ENCODE measurements around the gene SNN.

Gene SNN

GRCh38 chr16:11634312-11634711 lies 33.9 kb upstream of the SNN start:
- TF ChIP-seq SIN3A (IDR thresholded peaks at IDR 0.05; ENCODE audit: borderline replicate concordance, insufficient read depth, low read length) (no peak), POLR2AphosphoS5 (IDR thresholded peaks at IDR 0.05; ENCODE audit: low read depth, low read length) (no peak), TAF1 (IDR thresholded peaks at IDR 0.05; ENCODE audit: borderline replicate concordance, insufficient read depth, low read length) (no peak)

DNA sequence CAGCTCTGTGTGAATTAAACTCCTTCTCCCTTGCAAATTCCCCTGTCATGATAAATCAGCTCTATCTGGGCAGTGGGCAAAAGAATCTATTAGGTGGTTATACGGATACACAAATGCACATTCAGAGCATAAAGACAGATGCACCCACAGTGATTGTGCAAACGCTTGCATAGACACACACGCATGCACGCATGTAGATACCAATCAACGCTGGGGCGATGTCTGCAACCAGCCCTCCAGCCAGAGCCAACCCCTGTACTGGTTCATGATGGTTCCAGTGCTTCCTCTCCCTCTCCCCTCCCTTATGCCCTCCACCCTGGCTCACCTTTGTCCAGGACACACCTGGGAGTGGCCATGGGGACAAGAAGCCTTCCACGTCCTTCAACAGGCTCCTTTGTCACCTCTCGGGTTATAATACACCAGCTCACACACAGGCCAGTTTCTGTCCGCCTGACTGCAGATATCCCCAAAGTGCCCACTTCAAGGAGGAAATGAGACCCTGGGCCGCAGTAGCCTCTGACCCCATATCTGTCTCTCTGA lies 33.1 kb upstream of the SNN start:
- TF ChIP-seq REST (IDR thresholded peaks at IDR 0.05; ENCODE audit: insufficient read depth in 1 of 2, low read depth in 2 of 2, low read length in 2 of 2) (no peak), POLR2AphosphoS5 (IDR thresholded peaks at IDR 0.05; ENCODE audit: low read depth, low read length) (no peak), FOXP2 (optimal IDR thresholded peaks at IDR 0.05; ENCODE audit: borderline replicate concordance, extremely low read depth, extremely low read length, insufficient read depth) (no peak), TAF1 (IDR thresholded peaks at IDR 0.05; ENCODE audit: borderline replicate concordance, insufficient read depth, low read length) (no peak), SIN3A (IDR thresholded peaks at IDR 0.05; ENCODE audit: borderline replicate concordance, insufficient read depth, low read length) (no peak)

DNA sequence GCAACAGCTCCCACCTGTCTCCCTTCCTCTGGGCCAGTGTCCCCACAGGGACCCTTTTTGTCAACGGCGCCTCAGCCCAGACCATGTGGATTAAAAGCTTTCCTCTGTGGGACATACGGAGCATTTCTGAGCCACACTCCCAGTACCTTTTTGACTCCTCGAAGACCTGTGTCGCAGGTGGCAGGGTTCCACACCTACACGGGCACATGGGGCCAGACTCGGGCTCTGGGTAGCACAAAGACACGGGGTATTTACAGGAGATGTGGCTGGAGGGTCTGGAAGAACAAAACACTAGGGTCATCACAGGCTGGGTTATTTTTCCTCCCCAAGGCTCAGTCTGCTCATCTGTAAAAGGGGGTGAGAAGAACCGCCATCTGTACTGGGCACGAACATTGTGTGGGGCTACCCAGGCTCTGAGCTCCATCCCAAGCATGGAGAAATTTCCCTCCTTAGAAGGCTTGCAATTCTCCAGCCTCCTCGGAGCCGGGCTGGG lies 32.5 kb upstream of the SNN start:
- TF ChIP-seq POLR2AphosphoS5 (IDR thresholded peaks at IDR 0.05; ENCODE audit: low read depth, low read length) (no peak), REST (IDR thresholded peaks at IDR 0.05; ENCODE audit: insufficient read depth in 1 of 2, low read depth in 2 of 2, low read length in 2 of 2) (no peak), TAF1 (IDR thresholded peaks at IDR 0.05; ENCODE audit: borderline replicate concordance, insufficient read depth, low read length) (no peak), FOXP2 (optimal IDR thresholded peaks at IDR 0.05; ENCODE audit: borderline replicate concordance, extremely low read depth, extremely low read length, insufficient read depth) (no peak), SIN3A (IDR thresholded peaks at IDR 0.05; ENCODE audit: borderline replicate concordance, insufficient read depth, low read length) (no peak)

- TF ChIP-seq REST (IDR thresholded peaks at IDR 0.05; ENCODE audit: insufficient read depth in 1 of 2, low read depth in 2 of 2, low read length in 2 of 2) (no peak), SIN3A (IDR thresholded peaks at IDR 0.05; ENCODE audit: borderline replicate concordance, insufficient read depth, low read length) (no peak), FOXP2 (optimal IDR thresholded peaks at IDR 0.05; ENCODE audit: borderline replicate concordance, extremely low read depth, extremely low read length, insufficient read depth) (no peak)
Observed at GRCh38 chr16:11636172-11636721, 32.0 kb upstream of the SNN start.

DNA sequence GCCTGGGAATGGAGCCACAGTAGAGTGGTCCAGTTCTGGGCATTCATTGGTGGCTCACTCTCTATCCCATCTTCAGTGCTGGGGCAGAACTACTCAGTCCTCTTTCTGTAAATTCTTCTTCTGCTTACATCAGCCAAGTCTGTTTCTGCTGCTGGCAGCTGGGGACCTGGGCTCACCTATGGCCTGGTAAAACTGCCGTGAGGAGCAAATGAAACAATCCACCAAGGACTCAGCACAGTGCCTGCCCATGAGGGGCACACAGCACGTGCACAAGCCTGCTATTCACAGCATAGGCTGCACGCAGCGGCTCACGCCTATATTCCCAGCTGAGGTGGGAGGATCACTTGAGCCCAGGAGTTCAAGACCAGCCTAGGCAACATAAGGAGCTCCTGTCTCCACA lies 30.9 kb upstream of the SNN start:
- TF ChIP-seq REST (IDR thresholded peaks at IDR 0.05; ENCODE audit: insufficient read depth in 1 of 2, low read depth in 2 of 2, low read length in 2 of 2) (no peak), FOXP2 (optimal IDR thresholded peaks at IDR 0.05; ENCODE audit: borderline replicate concordance, extremely low read depth, extremely low read length, insufficient read depth) (no peak), POLR2AphosphoS5 (IDR thresholded peaks at IDR 0.05; ENCODE audit: low read depth, low read length) (no peak), TAF1 (IDR thresholded peaks at IDR 0.05; ENCODE audit: borderline replicate concordance, insufficient read depth, low read length) (no peak), SIN3A (IDR thresholded peaks at IDR 0.05; ENCODE audit: borderline replicate concordance, insufficient read depth, low read length) (no peak)

All from PFSK-1 (cell line).